Thyroid gland (tissue), 4 donors: ENCODE measurements around the gene C12orf56.

Experiments used
- POLR2A ChIP-seq, 2 donors: fragments of 450-650 bp; IDR thresholded peaks; one replicate each; pipeline ENCODE4 v1.6.1; 2017; ENCODE audit warnings: antibody characterized with exemption in 2 of 2, mild to moderate bottlenecking in 2 of 2, moderate library complexity in 1 of 2
- TF ChIP-seq, protein P1 (sequence below), 6 experiments: fragments of 200-600 bp in 3 of 6; fragments of 450-650 bp in 3 of 6; sonication (generic) in 3 of 6; IDR thresholded peaks; one replicate each; pipeline ENCODE4 v1.5.1; 2016 to 2019; ENCODE audit warnings: antibody characterized with exemption in 6 of 6, mild to moderate bottlenecking in 2 of 6, inconsistent platforms in 1 of 6, moderate library complexity in 1 of 6

DNA sequence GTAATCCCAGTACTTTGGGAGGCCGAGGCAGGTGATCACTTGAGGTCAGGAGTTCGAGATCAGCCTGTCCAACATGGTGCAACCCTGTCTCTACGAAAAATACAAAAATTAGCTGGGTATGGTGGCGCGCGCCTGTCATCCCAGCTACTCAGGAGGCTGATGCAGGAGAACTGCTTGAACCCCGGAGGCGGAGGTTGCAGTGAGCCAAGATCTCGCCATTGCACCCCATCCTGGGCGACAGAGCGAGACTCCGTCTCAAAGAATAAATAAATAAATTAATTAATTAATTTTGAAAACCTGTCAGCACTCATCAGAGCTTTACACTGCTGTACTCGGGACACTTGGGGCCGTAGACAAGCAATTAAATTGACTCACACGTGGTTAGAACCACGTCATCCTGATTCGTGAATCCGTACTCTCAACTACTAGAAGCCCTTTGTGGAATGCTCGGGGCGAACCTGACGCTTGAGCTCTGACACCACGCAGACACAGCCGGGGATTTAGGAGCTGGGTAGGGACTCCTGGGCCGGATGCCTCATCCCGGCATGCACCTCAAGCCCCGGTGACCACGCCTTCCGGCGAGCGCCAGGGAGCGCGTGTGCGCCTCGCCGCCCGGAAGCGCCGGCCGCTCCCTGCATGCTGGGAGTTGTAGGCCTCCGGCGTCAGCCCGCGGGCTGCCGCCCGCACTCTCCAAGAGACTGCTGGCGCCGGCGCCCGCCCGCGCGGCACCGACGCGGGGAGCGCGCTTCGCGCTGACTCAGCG lies 13.3 kb upstream of the C12orf56 start, which contains the start of gene XPOT:
- TF ChIP-seq, protein P1, sequence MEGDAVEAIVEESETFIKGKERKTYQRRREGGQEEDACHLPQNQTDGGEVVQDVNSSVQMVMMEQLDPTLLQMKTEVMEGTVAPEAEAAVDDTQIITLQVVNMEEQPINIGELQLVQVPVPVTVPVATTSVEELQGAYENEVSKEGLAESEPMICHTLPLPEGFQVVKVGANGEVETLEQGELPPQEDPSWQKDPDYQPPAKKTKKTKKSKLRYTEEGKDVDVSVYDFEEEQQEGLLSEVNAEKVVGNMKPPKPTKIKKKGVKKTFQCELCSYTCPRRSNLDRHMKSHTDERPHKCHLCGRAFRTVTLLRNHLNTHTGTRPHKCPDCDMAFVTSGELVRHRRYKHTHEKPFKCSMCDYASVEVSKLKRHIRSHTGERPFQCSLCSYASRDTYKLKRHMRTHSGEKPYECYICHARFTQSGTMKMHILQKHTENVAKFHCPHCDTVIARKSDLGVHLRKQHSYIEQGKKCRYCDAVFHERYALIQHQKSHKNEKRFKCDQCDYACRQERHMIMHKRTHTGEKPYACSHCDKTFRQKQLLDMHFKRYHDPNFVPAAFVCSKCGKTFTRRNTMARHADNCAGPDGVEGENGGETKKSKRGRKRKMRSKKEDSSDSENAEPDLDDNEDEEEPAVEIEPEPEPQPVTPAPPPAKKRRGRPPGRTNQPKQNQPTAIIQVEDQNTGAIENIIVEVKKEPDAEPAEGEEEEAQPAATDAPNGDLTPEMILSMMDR (IDR thresholded peaks at IDR 0.05): no peak
- TF ChIP-seq POLR2A (IDR thresholded peaks at IDR 0.05): peak in 1 of 2 donors; percentile 86
